D721Med (cell line): ENCODE results near the gene TINAG.

ENCODE experiments used
- DNase-seq: peaks from one replicate; pipeline ENCODE4 v3.0.0; 2011; ENCODE audit warnings: low spot score; ENCODE audit not compliant: insufficient read length
- FAIRE-seq: peaks from 2 replicates; lab custom pipeline; 2011; peaks lifted over from hg19 to GRCh38; lab: Jason Lieb, UNC
- TF ChIP-seq, protein P1 (sequence below): IDR thresholded peaks from 2 replicates; pipeline ENCODE4 v1.5.1; 2012; ENCODE audit warnings: mild to moderate bottlenecking, control low read depth; ENCODE audit not compliant: insufficient read depth; ENCODE audit errors: missing control alignments

The TINAG gene, protein sequence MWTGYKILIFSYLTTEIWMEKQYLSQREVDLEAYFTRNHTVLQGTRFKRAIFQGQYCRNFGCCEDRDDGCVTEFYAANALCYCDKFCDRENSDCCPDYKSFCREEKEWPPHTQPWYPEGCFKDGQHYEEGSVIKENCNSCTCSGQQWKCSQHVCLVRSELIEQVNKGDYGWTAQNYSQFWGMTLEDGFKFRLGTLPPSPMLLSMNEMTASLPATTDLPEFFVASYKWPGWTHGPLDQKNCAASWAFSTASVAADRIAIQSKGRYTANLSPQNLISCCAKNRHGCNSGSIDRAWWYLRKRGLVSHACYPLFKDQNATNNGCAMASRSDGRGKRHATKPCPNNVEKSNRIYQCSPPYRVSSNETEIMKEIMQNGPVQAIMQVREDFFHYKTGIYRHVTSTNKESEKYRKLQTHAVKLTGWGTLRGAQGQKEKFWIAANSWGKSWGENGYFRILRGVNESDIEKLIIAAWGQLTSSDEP

DNA sequence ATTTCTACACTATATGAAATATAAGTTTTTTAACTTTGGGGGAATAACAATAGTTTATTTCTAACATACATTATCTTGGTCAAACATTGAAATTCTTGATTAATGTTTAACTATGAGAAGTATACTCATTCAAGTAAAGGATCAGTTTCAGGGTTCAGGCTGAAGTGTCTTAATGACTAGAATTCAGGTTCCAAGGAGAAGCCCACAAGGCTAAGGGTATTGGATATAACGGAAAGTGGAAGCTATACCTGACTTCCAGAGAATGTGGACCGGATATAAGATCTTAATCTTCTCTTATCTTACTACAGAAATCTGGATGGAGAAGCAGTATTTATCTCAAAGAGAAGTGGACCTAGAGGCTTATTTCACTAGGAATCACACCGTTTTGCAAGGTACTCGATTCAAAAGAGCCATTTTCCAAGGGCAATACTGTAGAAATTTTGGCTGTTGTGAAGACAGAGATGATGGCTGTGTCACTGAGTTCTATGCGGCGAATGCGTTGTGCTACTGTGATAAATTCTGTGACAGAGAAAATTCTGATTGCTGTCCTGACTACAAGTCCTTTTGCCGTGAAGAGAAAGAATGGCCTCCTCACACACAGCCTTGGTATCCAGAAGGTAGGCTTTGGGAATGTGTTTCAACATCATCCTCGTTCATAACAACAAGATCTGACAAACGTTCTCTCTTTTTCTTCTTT is at the start of gene TINAG:
TINAG (plus strand) TSS at position 153 of the 697 bp plus-strand sequence; CDS start at position 263, 110 bp downstream.
- TF ChIP-seq, protein P1, sequence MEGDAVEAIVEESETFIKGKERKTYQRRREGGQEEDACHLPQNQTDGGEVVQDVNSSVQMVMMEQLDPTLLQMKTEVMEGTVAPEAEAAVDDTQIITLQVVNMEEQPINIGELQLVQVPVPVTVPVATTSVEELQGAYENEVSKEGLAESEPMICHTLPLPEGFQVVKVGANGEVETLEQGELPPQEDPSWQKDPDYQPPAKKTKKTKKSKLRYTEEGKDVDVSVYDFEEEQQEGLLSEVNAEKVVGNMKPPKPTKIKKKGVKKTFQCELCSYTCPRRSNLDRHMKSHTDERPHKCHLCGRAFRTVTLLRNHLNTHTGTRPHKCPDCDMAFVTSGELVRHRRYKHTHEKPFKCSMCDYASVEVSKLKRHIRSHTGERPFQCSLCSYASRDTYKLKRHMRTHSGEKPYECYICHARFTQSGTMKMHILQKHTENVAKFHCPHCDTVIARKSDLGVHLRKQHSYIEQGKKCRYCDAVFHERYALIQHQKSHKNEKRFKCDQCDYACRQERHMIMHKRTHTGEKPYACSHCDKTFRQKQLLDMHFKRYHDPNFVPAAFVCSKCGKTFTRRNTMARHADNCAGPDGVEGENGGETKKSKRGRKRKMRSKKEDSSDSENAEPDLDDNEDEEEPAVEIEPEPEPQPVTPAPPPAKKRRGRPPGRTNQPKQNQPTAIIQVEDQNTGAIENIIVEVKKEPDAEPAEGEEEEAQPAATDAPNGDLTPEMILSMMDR: no peak
- FAIRE-seq (no peak), DNase-seq (no peak)

DNA sequence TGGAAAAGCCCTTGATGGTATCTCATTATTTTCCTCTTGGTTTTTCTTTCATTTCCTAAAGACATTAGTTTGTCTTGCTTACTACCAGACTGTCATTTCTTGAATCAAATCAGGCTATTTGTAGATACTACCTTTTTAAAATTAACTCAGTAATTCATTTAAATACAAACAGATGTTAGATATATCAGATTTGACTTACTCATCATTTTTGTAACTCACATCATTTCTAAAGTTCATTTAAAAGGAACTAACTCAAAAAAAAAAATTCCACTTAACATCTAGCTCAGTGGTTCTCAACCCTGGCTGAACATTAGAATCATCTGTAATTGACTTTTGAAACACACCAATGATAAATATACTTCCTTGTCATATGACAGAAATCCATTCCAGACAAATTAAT is 48.2 kb upstream of the TINAG start:
- TF ChIP-seq, protein P1: no peak
- FAIRE-seq (no peak), DNase-seq (no peak)

DNA sequence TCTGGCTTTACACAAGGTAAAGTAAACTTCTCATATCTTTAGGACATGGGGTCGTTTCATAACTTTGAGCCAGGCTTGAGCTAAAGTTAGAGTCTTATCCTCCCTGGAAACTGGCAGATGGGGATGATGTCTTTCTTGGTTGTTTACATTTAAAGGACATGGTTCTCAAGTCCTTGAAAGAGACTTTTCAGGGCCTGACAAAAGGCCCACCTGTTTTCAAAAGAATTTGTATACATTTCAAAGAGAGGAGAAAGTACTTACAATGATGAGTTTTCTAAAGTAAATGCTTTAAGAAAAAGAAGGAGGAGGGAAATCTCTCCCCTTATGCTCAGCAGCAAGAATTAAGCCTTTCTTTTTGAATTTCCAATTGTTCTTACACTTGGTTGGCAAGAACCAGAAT is 45.7 kb upstream of the TINAG start:
- FAIRE-seq: no peak
- DNase-seq: no peak
- TF ChIP-seq, protein P1: no peak

DNA sequence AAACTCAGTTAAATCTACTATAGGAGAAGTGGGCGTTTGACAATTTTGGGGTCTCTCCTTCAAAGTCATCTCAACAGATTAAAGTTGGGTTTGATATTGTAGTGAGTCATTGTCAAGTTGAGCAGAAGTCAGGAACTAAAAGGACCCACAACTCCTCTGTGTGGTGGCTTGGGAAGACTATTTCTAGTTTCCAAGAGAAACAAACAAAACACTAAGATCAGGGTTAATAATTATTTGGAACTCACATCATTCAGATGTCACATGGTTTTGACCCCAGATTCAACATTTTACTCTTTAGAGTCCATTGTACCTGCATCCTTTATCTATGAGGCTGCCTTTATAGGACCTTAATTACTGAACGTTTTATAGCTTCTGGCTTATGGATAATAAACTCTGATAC is 45.3 kb upstream of the TINAG start:
- FAIRE-seq: no peak
- no peak for DNase-seq
- TF ChIP-seq, protein P1: no peak

DNA sequence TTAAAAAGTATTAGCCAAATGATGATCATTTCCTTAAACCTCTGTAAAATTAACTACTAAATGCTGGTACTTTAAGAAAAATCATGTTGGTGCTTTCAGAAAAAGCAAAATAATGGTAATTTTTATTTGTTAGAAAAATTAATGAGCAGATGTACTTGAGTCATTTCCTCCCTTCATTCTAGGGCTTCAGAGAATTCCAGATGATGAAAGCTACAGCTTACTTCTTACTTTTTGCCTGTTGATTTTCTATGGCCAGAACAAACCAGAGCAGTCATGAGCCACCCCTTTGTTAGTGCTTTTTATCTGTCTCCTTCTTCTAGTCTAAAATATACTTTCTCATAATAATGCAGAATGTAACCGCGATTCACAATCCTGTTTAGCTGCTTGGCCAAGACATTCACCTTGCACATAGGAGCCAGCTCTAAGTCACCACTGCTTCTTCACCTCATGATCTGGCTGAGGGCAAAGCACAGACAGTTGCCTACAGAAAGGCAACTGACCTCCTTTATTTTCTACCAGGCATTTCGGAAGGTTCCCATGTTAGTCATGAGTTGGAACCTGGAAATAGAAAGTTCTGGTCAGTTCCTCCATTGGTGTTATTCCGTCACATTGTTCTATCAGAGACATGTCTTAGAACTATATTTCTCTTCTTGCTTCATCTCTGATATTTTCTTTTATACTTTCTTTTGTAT is 43.5 kb upstream of the TINAG start:
- TF ChIP-seq, protein P1: no peak

DNA sequence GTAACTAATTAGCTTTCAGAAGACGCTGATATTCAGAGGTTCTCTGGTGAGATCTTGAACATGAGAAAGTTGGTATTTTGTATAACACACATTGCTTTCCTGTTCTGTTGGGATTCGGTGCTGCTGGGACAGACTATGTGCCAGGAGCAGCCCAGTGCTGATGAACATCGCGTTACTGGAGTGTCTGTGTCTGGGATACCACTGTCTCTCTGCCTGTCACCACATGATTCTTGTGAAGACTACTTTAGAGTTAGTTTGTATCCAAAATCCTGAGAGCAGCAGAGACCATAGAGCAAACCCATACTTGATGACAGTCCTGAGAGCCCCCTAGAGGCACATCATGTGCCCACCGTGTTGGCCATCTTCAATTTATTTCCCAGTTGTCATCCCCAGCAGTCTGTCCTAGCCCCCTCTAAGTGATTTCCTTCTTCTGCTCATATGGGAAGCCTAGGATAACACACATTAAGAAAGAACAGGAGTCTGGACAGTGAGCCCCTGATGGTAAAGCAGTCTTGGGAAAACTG is 41.8 kb upstream of the TINAG start:
- TF ChIP-seq, protein P1: no peak
- DNase-seq (no peak), FAIRE-seq (no peak)

More for the DNA sequence above, 43.5 kb upstream of the TINAG start:
- FAIRE-seq (no peak), DNase-seq (no peak)
